ENCODE measurements around the gene VWA8.
"Not testable (repeated sequence)": the region's sequence is repeated elsewhere in the genome, so short reads cannot be mapped to it uniquely, and the experiment has no call there.

The VWA8 gene

DNA sequence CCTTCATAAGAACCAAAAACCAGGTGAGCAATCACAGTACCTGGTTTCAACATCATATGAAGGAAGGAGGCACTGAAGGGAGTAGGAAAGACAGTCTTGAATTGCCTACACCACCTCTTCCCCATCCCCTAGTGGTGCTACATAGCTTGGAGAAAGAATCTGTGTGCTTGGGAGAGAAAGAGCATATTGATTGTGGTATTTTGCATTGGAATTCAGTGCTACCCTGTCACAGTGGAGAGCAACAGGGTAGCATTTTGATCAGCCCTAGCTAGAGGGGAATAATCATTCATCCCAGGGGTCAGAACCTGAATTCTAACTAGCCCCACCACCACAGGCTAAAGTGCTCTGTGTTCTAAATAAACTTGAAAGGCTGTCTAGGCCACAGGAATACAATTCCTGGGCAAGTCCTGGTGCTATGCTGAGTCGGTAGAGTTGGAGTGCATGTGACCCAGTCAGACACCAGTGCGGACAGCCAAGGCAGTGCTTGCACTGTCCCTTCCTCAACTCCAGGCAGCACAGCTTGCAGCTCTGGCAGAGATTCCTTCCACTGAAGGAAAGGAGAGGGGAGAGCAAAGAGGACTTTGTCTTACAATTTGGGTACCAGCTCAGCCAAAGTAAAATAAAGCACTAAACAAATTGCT is 158.7 kb downstream of the VWA8 start:
- DNase-seq (ENCODE audit: low read depth): no peak

DNA sequence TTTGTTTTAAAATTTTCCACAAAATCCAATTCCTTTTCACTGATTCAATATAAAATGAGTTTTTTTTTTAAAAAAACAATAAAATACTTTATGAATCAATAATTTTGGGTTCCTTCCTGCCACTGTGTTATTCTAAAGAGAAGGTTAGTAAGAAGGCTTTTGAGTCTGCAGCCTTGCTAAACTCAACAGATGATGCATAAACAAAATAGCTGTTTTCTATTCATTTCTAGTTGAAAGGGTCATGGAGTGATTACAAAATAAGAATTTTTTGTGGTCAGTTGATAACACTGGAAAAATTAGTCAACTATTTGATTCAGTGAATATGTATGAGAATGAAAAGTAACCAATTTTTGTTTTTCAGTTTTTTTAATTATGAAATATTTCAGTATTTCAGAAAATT is 169.9 kb downstream of the VWA8 start:
- no peak for DNase-seq (ENCODE audit: low read depth)

DNA sequence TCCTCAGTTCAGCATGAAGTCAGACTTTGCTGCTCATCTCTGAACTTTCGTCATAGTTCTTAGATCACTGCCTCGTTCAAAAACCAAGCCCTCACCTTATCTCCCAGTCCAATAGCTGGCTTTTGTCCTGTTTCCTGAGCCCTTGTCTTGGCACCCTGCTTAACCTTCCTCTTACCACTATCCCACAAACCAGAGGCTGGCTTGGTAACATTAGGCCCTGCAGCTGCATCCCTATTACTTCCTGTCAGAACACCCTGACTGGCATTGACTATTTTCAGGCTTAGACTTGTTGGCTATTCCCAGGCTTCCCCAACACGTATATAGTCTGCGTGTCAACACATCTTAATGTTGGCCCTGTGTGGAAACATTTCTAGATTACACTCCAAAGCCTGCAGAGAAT is 172.4 kb downstream of the VWA8 start:
- no peak for DNase-seq (ENCODE audit: low read depth)

DNA sequence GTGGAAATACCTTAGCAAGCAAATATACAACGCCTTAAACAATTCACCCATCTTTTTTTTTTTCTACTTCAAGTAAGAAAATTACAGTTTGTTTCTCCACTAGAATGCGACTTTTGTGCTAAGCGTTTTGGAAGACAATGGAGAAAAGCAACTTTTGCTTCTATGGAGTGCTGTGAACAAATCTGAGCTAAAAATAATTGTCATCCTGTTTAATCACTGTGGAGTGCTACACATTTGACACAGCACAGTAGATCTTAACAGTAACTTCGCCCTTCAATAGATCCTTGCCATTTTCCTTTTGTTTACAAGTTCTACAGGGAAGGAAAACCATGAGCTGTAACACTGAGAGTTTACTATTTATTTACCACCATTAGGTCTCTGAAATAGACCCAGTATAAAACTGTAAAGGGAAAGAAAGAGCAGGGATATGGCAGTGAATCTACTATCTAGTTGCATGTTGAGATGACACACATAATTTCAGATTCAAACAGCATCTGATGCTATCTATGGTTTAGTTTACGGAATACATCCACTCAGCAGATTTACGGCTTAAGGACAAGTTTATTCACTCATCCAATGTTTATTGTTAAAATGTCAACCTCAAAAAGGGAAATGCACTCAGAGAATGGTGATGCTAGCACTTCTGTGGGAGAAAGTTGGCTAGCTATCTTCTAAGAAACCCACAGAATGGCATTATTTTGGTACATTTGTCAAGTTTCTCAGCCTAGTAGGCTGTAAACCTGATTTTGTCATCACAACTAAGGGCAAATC is 175.3 kb downstream of the VWA8 start:
- DNase-seq (ENCODE audit: low read depth): no peak

DNA sequence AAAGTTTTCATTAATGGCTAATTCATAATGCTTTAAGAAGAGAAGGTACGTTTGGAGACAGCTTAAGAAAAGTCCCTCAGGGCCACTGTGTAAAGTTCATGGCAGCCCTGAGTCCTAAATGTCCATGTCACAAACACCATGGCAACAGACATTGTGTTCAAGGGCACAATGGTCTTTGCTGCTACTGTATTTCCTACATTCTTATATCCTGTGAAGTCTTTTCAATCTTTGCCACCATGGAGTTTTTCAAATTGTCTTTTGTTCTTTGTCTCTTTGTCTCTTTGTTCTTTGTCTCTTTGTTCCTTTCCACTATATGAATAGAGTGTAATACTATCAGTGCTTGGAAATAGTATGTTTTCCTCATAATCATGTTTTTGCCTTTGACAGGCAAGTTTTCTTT is 178.8 kb downstream of the VWA8 start:
- DNase-seq (ENCODE audit: low read depth): no peak

DNA sequence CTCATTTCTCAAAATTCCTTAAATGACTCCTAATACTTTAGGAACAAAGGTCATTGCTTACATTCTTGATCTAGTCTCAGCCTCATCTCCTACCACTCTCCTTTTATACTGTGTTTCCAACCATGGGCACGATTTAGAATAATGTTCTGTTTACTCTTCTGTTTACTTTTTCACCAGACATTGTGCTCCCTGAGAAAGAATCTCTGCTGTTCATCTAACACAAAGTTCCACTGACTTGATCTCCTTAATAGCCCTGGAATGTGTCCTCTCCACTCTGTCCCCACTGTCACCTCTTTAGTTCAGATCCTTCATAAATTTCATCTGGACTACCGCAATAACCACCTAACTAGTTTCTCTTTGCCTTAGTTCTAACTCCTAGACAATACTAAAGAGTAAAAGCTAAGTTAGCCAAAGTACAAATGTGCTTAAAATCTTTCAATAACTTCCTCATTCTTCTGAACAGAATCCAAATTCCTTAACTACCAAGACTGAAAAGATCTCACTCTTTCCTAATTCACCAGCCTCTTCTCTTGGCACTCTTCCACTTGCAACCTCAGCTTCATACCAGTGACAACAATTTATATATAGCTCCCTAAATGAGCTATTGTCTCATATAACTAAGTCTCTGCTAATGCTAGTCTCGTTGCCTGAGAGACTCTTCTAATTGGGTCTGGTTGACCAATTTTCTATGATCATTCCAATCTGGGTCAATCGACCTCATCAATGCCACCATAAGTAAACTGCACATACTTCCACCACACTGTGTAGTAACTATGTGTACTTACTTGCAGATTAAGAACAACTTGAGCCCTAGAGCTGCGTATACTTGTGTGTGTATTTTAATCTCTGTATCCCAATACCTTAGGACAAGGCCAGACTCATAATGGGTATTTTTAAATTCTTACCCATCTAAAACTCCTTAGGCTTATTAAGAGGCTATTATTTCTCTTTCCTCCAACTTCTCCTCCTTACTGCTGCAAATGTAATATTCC is 179.9 kb downstream of the VWA8 start:
- no peak for DNase-seq (ENCODE audit: low read depth)

DNA sequence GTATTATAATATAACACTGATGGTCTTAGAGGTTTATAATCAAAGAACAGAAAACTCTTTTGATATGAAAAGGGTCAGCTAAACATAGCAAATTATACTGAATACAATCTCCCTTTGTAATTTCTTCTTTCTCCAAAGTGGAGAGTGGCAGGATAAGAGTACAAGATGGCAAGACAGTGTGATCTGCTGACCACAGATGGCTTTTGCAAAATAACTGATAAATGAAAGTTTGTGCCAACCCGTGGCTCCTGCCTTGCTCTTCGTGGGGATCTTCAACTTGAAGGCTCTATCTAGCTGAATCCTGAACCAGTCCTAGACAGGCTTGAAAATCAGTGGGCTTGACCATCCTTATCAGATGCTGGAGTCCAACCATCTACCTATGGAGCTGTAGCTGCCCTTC is 185.7 kb downstream of the VWA8 start:
- DNase-seq (ENCODE audit: low read depth): no peak

DNA sequence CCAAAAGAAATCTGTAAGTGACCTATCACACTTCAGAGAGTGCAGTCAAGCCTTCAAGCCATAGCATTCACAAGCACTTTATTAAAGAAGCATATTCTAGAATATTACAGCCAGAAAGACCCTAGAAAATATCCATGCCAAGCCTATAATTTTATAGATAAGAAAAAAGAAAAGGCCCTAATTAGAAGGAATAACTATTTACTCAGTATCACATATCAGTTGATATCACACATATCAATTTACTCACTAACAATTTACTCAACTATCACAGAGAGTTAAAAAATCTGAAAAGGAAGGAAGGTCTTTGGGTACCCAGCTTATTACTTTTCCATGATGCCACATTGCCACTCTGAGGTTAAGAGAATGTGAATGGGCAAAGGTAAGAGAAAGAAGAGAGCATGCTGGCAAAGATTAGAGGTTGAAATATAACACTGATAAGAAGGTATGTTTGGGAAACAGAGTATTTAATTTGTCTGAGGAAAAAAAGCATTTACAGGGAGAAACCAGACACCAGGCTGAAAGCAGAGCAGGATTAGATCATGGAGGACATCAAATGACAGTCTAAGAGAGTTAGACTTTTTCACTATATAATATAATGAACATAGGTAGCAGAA is 186.2 kb downstream of the VWA8 start:
- no peak for DNase-seq (ENCODE audit: low read depth)

DNA sequence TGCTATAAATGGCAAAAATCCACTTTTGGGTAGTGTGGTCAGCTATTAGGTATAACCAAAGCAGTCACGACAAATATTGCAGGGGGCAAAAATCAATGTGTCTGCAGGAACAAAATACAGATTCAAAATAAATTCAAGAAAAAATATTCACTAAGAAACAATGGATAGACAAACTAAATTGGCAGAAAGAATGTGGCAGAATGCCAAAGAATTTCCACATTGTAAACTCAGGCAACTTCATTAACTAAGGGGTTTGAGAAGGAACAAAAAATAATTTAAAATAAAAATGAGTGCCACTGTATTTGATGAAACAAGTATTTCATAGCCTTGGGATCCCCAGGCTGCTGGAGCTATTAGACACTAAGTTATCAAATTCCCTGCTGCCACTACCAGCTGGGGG is 193.1 kb downstream of the VWA8 start:
- no peak for DNase-seq (ENCODE audit: low read depth)

DNA sequence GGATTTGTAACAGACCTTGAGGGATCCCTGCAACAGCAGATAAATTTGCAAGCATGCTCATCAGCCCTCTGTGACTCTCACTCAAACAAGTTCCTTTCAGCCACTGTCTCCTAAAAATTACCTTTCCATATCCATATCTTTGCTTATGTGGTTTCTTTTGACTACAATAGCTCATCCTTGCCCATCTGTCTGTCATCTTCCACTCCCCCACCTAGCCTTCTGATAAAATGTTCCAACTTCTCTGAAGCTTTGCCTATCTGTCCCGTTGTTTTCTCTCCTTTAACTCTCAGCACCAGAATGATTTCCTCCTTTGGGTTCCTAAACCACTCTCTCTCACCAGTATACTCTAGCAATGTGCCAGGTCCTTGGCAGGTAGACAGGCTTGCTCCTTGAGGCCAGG is 194.5 kb downstream of the VWA8 start:
- DNase-seq (ENCODE audit: low read depth): no peak

DNA sequence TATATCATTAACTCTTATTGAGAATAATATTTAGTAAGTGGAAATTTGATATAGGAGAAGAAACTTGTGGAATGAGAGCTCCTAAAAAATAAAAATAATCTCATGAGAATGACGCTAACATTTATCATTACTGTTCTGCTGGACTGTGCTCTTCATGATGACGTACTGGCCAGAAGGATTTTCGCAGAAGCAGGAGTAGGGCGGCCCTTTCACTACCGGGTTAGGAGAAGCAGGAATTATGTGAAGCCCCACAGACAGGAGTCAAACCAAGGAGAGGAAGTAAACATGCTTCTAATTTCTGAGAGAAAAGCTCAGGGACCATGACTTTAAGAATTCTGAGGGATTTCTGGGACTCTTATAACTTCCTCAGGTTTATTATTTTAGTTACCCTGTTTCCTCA is 195.1 kb downstream of the VWA8 start:
- no peak for DNase-seq (ENCODE audit: low read depth)

DNA sequence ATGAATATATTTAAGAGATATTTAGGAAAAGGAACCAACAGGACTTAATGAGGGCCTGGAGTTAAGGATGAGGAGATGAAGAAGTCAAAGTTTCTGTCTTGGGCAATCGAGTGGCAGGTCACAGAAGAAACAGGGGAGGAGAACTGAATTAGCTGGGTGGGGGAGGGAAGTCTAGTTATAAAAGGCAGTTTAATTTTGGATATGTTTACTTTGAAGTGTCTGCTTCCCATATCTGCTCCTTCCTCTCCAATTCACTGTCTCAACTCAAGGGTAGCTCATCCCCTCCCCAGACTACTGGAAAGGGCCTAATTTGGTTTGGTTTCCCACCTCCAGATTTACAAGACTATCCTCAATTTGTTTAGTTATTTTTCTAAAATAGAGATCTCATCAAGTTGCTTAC is 195.9 kb downstream of the VWA8 start:
- DNase-seq (ENCODE audit: low read depth): no peak

DNA sequence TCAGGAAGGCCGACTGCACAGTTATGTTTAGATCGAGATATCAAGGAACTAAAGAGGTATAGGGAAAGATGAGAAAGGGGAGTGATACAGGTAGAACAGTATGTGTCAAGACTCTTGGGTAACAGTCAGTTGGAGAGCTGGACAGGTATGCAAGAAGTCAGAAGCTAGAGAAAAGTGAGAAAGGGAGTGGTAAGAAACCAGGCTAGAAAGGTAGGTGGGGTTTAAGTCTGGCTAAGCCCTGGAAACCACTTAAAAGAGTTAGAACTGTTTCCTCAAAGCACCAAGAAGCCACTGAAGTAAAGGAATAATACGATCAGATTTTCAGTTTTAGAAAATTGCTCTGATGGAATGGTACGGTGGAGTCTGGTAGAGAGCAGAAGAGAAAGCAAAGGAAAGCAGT is 196.4 kb downstream of the VWA8 start:
- no peak for DNase-seq (ENCODE audit: low read depth)

DNA sequence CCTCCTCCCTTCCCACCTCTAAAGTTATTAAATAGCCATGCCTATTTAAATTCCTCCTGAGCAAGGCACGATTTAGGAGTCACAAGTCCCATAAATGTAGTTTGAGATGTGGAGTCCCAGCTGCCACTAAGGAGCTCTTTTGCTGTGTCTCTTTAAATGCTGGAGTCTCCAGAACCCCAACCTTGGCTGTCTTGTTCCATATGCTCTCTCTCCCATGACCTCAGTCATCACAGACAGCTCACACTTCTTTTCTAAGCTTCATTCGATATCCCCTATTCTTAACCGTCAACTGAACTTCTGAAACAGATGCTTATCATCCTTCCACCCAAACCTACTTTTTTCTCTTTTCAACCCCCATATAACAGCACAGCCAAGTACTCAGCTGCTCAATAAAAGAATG is 197.1 kb downstream of the VWA8 start:
- no peak for DNase-seq (ENCODE audit: low read depth)

DNA sequence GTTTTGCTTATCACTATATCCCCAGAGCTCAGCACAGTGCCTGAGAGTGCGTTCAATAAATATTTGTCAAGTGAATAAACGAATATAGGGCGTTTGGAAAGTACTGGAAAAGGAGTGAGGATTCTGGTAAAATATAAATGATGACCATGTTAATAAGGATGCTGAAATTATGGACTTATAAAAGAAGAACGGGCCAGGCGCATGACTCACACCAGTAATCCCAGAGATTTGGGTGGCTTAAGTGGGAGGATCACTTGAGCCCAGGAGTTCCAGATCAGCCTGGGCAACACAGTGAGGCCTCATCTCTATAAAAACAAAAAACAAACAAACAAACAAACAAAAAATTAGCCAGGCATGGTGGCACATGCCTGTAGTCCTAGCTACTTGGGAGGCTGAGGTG is 198.1 kb downstream of the VWA8 start:
- DNase-seq (ENCODE audit: low read depth): no peak

DNA sequence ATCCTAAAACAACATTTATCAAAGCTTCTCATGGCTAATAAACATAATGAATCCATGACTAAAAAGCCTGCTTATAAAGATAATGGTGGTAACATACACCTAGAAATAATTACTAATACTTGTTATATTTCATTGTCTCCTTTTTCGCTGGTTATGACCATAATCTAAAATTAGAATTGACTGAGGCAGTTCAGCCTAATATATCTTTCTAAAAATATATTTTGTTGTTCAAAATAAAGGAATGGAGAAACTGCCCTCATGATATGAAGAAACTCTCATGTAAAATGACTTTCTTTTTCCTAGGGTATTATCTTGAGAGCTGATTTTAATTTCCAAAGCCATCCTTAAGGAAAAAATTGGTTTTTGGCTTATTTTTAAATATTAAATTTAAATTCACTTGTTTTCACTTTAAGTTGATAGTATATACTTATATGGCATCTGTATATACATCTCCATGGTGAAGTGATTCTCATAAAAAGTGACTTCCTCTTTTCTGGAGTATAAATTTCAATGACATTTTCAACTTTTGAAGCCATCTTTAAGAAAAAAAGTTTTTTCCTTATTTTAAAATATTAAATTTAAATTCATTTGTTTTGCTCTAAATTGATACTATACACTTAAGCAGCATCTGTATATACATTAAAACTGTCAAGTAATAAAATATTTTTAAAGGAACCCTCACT is 204.6 kb downstream of the VWA8 start:
- no peak for DNase-seq (ENCODE audit: low read depth)

DNA sequence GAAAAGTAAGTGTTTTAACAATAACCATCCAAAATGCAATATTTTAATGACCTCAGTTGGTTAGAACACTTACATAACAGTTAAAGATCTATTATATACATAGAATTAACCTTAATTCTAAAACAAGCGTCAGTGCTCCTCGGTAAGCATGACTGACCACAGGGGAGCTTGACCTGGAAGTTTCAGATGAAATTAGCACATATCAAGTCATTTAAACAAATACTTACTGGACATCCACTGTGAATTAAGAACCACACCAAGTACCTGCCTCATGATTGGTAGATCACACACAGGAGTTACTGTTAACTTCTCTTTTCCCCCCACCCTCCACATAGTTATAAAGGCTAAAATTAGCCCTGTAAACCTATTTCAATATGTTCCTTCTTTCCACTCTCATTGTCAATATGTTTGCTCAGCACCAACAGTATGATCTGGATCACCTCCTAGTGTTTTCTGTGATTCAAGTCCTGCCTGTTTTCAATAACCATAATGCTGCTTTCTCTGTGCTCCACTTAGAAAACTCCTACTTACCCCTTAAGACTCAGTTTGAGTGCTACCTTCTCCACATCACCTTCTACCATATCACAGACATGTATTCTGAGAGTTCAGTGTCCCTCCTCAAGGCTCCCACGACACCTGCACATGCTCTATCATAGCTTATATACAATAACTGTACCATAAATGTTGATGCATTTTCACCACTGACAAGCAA is 209.0 kb downstream of the VWA8 start:
- DNase-seq (ENCODE audit: low read depth): no peak

DNA sequence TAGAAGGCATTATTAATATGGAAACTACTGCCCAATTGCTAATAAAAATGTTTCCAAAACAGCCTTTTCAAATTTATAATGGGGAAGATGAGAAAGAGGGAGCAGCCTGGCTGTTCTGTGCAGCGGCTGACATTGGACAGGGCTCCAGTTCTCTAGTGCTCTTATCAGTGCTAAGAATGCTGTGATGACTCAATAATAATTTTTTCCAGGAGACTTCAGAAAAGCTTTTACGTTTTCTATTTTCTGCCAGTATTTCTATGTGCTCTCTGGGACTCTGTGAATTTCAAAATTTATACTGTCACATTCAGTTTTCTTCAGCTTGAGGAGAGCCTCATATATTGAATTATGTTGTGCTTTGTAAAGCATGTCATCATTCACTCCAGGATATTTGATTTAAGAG is 209.6 kb downstream of the VWA8 start:
- no peak for DNase-seq (ENCODE audit: low read depth)

DNA sequence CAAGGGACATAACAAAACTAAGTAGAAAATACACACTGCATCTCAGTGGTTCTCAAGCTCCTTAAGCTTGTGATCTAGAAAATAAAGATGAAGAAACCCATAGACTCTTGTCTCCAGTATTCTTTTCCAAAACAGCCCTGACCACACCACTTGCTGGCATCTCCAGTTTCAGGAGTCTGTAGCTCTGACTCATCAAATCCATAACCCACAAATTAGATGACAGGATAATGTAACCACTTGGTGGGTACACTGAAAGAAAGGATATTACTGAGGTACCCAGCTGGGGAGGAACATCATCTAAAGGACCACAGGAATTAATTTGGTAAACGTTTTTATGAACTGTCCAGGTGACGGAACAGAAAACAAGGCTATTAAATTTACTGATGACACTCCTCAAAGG is 214.7 kb downstream of the VWA8 start:
- no peak for DNase-seq (ENCODE audit: low read depth)

DNA sequence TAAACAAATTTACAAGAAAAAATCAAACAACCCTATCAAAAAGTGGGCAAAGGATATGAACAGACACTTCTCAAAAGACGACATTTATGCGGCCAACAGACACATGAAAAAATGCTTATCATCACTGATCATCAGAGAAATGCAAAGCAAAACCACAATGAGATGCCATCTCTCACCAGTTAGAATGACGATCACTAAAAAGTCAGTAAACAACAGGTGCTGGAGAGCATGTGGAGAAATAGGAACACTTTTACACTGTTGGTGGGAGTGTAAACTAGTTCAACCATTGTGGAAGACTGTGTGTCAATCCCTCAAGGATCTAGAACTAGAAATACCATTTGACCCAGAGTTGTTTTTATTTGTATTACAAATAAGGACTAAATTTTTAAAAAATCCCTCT is 215.4 kb downstream of the VWA8 start:
- DNase-seq (ENCODE audit: low read depth): not testable (repeated sequence)

DNA sequence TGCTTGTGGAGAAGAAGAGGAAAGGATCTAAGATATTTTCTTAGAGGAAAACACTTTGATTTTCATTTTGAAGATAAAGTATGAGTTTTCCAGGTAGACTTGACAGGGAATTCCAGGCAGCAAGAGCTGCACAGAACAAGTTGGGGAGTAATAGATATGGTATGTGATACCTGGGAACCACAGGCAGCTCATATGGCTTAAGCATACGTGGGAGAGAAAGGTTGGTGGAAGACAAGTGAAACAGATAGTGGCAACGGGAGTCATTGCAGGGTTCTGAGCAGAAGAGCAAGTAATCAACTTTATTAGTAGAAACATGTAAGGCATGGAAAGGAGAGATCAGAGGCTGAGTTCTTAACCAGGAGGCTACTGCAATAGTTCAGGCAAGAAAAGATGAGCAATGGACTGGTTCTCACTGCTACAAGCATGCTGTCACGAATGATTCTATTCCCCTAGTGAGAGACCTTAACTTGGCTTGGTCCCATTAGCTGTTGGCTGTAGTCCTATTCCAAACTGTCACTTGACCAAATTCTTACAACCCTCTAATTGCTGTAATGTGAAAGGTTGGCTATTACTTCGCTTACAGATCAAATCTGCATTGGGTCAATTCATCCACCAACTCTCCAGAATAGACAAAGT is 217.9 kb downstream of the VWA8 start:
- DNase-seq (ENCODE audit: low read depth): no peak

All from T-helper 22 cell (primary cell).